RPMI7951 (cell line): Measurements from ENCODE around the gene DIP2C. TPM values are rescaled to one million over a fixed set of nuclear protein-coding genes. Genes with fewer than 3 reads are reported as not detected.
"Not testable (repeated sequence)": the region's sequence is repeated elsewhere in the genome, so short reads cannot be mapped to it uniquely, and the experiment has no call there.

Experiments
- DNase-seq: peaks from one replicate; pipeline ENCODE4 v3.0.0-alpha.2; 2012; ENCODE audit warnings: low read depth
- total RNA-seq: library from RNA; depleted of rRNA; stranded (reverse); fragments of >200 nt; shearing (Covaris generic); gene quantifications from 2 replicates; pipeline ENCODE4 v1.2.3, GENCODE V29; 2014

The DIP2C gene
- total RNA-seq, 1 experiment from 2014 or later: 7.0 TPM

GRCh38 chr10:375815-376505, 313.5 kb downstream of the DIP2C start:
- no peak for DNase-seq

- DNase-seq: no peak
These were observed 315.1 kb downstream of the DIP2C start for GRCh38 chr10:374354-374753.

- peak; percentile 70 for DNase-seq
These were observed 315.8 kb downstream of the DIP2C start for GRCh38 chr10:373526-374309.

- no peak for DNase-seq
These were observed 316.5 kb downstream of the DIP2C start for GRCh38 chr10:373015-373414.

- no peak for DNase-seq
These were observed 316.9 kb downstream of the DIP2C start for GRCh38 chr10:372566-372965.

GRCh38 chr10:371515-371914, 318.0 kb downstream of the DIP2C start:
- DNase-seq: no peak

- no peak for DNase-seq
These were observed 319.0 kb downstream of the DIP2C start for GRCh38 chr10:370449-370825.

GRCh38 chr10:369684-370448, 319.6 kb downstream of the DIP2C start:
- DNase-seq: peak; percentile 15

- DNase-seq: no peak
These were observed 320.2 kb downstream of the DIP2C start for GRCh38 chr10:369221-369683.

- no peak for DNase-seq
These were observed 320.8 kb downstream of the DIP2C start for GRCh38 chr10:368579-369220.

GRCh38 chr10:368107-368506, 321.4 kb downstream of the DIP2C start:
- DNase-seq: not testable (repeated sequence)

- no peak for DNase-seq
These were observed 321.8 kb downstream of the DIP2C start for GRCh38 chr10:367636-368035.

GRCh38 chr10:366186-366585, 323.3 kb downstream of the DIP2C start:
- DNase-seq: no peak

- no peak for DNase-seq
These were observed 325.1 kb downstream of the DIP2C start for GRCh38 chr10:364267-364775.

- no peak for DNase-seq
These were observed 326.3 kb downstream of the DIP2C start for GRCh38 chr10:363152-363551.

GRCh38 chr10:361203-362081, 328.0 kb downstream of the DIP2C start:
- no peak for DNase-seq

GRCh38 chr10:360653-361052, 328.8 kb downstream of the DIP2C start:
- no peak for DNase-seq

- DNase-seq: no peak
These were observed 329.7 kb downstream of the DIP2C start for GRCh38 chr10:359762-360161.

- DNase-seq: no peak
These were observed 330.4 kb downstream of the DIP2C start for GRCh38 chr10:359093-359492.

- DNase-seq: no peak
These were observed 332.1 kb downstream of the DIP2C start for GRCh38 chr10:357201-357950.
